Measurements from ENCODE around the gene MYRFL.

- TF ChIP-seq, protein P1, sequence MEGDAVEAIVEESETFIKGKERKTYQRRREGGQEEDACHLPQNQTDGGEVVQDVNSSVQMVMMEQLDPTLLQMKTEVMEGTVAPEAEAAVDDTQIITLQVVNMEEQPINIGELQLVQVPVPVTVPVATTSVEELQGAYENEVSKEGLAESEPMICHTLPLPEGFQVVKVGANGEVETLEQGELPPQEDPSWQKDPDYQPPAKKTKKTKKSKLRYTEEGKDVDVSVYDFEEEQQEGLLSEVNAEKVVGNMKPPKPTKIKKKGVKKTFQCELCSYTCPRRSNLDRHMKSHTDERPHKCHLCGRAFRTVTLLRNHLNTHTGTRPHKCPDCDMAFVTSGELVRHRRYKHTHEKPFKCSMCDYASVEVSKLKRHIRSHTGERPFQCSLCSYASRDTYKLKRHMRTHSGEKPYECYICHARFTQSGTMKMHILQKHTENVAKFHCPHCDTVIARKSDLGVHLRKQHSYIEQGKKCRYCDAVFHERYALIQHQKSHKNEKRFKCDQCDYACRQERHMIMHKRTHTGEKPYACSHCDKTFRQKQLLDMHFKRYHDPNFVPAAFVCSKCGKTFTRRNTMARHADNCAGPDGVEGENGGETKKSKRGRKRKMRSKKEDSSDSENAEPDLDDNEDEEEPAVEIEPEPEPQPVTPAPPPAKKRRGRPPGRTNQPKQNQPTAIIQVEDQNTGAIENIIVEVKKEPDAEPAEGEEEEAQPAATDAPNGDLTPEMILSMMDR (conservative IDR thresholded peaks at IDR 0.05 in 1 of 2, IDR thresholded peaks at IDR 0.05 in 1 of 2; ENCODE audit: extremely low read depth in 1 of 2, insufficient read depth in 1 of 2, low read depth in 1 of 2, low read length in 2 of 2) = no peak
- TF ChIP-seq EZH2 (IDR thresholded peaks at IDR 0.05; ENCODE audit: borderline replicate concordance, low read length) = no peak
Measured at GRCh38 chr12:69929125-69929524, 104.1 kb downstream of the MYRFL start.
